ENCODE measurements around the gene NCAM1. TPM values are rescaled to one million over a fixed set of nuclear protein-coding genes. Genes with fewer than 3 reads are reported as not detected.

Gene NCAM1
- total RNA-seq, 1 donor from 2014 or later = not detected

DNA sequence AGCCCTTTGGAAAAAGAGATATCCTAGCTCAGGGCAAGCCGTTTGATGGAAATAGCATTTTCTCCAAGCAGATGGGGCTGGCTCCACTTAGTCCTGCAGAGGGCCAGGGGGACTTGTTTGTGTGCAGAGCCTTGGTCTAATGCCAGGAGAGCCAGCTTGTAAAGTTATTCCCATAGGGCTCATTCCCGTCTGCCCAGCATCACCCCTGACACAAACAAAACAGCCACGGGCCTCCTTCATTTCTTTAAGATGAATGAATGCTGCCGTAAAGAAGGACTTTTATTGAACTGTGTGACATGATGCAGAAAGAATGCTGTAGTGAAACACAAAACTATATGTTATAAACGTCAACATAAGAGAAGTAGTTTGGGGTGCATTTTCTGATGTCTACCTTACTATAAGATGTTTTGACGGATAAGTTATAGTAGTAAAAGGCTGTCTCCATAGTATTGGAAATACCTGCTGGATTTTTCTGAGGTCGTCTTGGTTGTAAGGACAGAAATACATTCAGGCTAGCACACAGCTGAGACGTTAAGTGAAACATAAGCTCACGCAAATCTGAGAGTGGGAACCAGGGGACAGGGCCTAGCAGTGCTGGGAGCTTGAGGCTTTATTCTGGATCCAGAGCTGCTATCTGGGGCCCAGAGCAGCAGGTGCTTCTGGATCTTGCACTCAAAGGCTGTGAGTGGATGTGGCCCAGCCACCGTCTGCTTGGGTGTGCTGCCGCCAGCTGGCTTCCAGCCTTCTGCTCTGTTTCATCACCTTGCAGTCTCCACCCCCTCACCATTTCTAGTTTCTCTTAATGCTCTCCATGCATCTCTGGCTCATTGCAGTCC, 53.3 kb downstream of the NCAM1 start:
- H3K4me3 Mint-ChIP-seq = no peak overlapping the region
- DNase-seq (ENCODE audit: low spot score) = no peak
- H3K27ac Mint-ChIP-seq = no peak overlapping the region
- no peaks in the 10 kb centered on the region for H3K27me3 Mint-ChIP-seq (ENCODE audit: insufficient read depth)
- no peaks in the 10 kb centered on the region for H3K9me3 Mint-ChIP-seq
- H3K36me3 Mint-ChIP-seq (ENCODE audit: low read depth) = no peaks in the 10 kb centered on the region
- H3K4me1 Mint-ChIP-seq (ENCODE audit: low read depth) = no peaks in the 10 kb centered on the region
- intact Hi-C loops (cut with micrococcal nuclease) = no loop called here

GRCh38 chr11:113015098-113015455, 53.9 kb downstream of the NCAM1 start:
- Mint-ChIP-seq H3K27ac (no peak overlapping the region), H3K9me3 (no peaks in the 10 kb centered on the region), H3K27me3 (ENCODE audit: insufficient read depth) (no peaks in the 10 kb centered on the region), H3K4me3 (no peak overlapping the region), H3K4me1 (ENCODE audit: low read depth) (no peaks in the 10 kb centered on the region), H3K36me3 (ENCODE audit: low read depth) (no peaks in the 10 kb centered on the region)
- intact Hi-C loops (cut with micrococcal nuclease) = no loop called here
- DNase-seq (ENCODE audit: low spot score) = no peak

GRCh38 chr11:113016905-113017304, 55.7 kb downstream of the NCAM1 start:
- H3K27ac Mint-ChIP-seq = no peak overlapping the region
- H3K4me1 Mint-ChIP-seq (ENCODE audit: low read depth) = no peaks in the 10 kb centered on the region
- no peak for DNase-seq (ENCODE audit: low spot score)
- no peaks in the 10 kb centered on the region for H3K36me3 Mint-ChIP-seq (ENCODE audit: low read depth)
- H3K27me3 Mint-ChIP-seq (ENCODE audit: insufficient read depth) = no peaks in the 10 kb centered on the region
- no peaks in the 10 kb centered on the region for H3K9me3 Mint-ChIP-seq
- no peak overlapping the region for H3K4me3 Mint-ChIP-seq
- intact Hi-C loops (cut with micrococcal nuclease) = no loop called here

GRCh38 chr11:113018913-113019312, 57.7 kb downstream of the NCAM1 start:
- no peak for DNase-seq (ENCODE audit: low spot score)
- H3K9me3 Mint-ChIP-seq = no peaks in the 10 kb centered on the region
- no peaks in the 10 kb centered on the region for H3K4me1 Mint-ChIP-seq (ENCODE audit: low read depth)
- H3K27ac Mint-ChIP-seq = no peak overlapping the region
- H3K36me3 Mint-ChIP-seq (ENCODE audit: low read depth) = no peaks in the 10 kb centered on the region
- intact Hi-C loops (cut with micrococcal nuclease) = no loop called here
- H3K27me3 Mint-ChIP-seq (ENCODE audit: insufficient read depth) = peaks cover under 1% of the 10 kb centered on the region
- H3K4me3 Mint-ChIP-seq = no peak overlapping the region

GRCh38 chr11:113019711-113020110, 58.5 kb downstream of the NCAM1 start:
- H3K9me3 Mint-ChIP-seq = no peaks in the 10 kb centered on the region
- no peak for DNase-seq (ENCODE audit: low spot score)
- H3K27me3 Mint-ChIP-seq (ENCODE audit: insufficient read depth) = peaks cover 3% of the 10 kb centered on the region
- H3K4me3 Mint-ChIP-seq = no peak overlapping the region
- intact Hi-C loops (cut with micrococcal nuclease) = no loop called here
- no peaks in the 10 kb centered on the region for H3K36me3 Mint-ChIP-seq (ENCODE audit: low read depth)
- no peaks in the 10 kb centered on the region for H3K4me1 Mint-ChIP-seq (ENCODE audit: low read depth)
- no peak overlapping the region for H3K27ac Mint-ChIP-seq

- H3K27ac Mint-ChIP-seq = no peak overlapping the region
- H3K27me3 Mint-ChIP-seq (ENCODE audit: insufficient read depth) = peaks cover 3% of the 10 kb centered on the region
- no peak for DNase-seq (ENCODE audit: low spot score)
Observed at GRCh38 chr11:113021111-113021510, 59.9 kb downstream of the NCAM1 start.

GRCh38 chr11:113022262-113022661, 61.0 kb downstream of the NCAM1 start:
- H3K4me1 Mint-ChIP-seq (ENCODE audit: low read depth) = no peaks in the 10 kb centered on the region
- H3K27ac Mint-ChIP-seq = no peak overlapping the region
- no peak overlapping the region for H3K4me3 Mint-ChIP-seq
- peaks cover 3% of the 10 kb centered on the region for H3K27me3 Mint-ChIP-seq (ENCODE audit: insufficient read depth)
- no peaks in the 10 kb centered on the region for H3K9me3 Mint-ChIP-seq
- no peaks in the 10 kb centered on the region for H3K36me3 Mint-ChIP-seq (ENCODE audit: low read depth)
- intact Hi-C loops (cut with micrococcal nuclease) = no loop called here
- DNase-seq (ENCODE audit: low spot score) = no peak

More at GRCh38 chr11:113021111-113021510, 59.9 kb downstream of the NCAM1 start:
- Mint-ChIP-seq H3K9me3 (no peaks in the 10 kb centered on the region), H3K36me3 (ENCODE audit: low read depth) (no peaks in the 10 kb centered on the region), H3K4me3 (no peak overlapping the region), H3K4me1 (ENCODE audit: low read depth) (no peaks in the 10 kb centered on the region)
- intact Hi-C loops (cut with micrococcal nuclease) = no loop called here

DNA sequence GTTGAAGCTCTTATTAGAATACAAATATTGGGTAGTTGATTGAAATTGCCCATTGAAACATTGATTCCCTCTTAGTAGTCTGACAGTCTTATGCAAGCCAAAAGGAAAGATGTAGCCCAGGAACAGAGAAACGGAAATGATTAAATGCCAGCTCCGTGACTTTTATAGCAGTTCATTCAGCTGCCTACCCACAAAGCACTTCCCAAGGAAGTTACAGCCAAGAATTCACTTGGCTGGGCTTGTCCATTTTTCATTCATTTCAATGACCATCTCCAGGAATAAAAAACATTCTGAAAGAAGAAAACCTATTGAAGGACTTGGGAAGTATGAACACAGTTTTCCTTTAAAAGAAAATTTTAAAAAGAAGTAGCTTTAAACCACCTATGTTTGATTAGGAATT, 62.0 kb downstream of the NCAM1 start:
- intact Hi-C loops (cut with micrococcal nuclease) = no loop called here
- no peaks in the 10 kb centered on the region for H3K9me3 Mint-ChIP-seq
- H3K4me3 Mint-ChIP-seq = no peak overlapping the region
- H3K4me1 Mint-ChIP-seq (ENCODE audit: low read depth) = no peaks in the 10 kb centered on the region
- no peaks in the 10 kb centered on the region for H3K36me3 Mint-ChIP-seq (ENCODE audit: low read depth)
- no peak overlapping the region for H3K27ac Mint-ChIP-seq
- no peak for DNase-seq (ENCODE audit: low spot score)
- H3K27me3 Mint-ChIP-seq (ENCODE audit: insufficient read depth) = peaks cover 5% of the 10 kb centered on the region

DNA sequence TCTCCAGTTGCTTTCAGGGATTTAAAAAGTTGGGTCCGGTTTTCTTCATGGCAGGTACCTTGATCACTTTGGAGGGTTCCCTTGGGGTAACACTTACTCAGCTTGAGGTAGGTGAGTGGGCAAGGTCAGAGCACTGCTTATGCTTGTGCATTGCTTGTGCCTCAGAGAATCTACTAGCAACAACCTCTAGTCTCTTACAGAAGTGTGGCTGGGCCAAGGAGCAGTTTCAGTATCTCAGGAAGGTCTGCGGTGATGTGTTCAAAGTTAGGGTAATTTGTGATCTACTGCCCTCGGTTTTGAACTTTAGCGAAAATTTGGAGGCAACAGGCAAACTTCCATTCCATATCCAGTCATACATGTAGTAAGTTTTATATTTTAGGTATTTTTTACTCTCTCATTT, 62.8 kb downstream of the NCAM1 start:
- intact Hi-C loops (cut with micrococcal nuclease) = no loop called here
- H3K4me3 Mint-ChIP-seq = no peak overlapping the region
- no peaks in the 10 kb centered on the region for H3K36me3 Mint-ChIP-seq (ENCODE audit: low read depth)
- H3K4me1 Mint-ChIP-seq (ENCODE audit: low read depth) = no peaks in the 10 kb centered on the region
- H3K27ac Mint-ChIP-seq = no peak overlapping the region
- peaks cover 5% of the 10 kb centered on the region for H3K27me3 Mint-ChIP-seq (ENCODE audit: insufficient read depth)
- no peaks in the 10 kb centered on the region for H3K9me3 Mint-ChIP-seq
- no peak for DNase-seq (ENCODE audit: low spot score)

GRCh38 chr11:113026778-113027177, 65.6 kb downstream of the NCAM1 start:
- no peak overlapping the region for H3K27ac Mint-ChIP-seq

GRCh38 chr11:113034576-113034975, 73.4 kb downstream of the NCAM1 start:
- Mint-ChIP-seq H3K4me3 (no peak overlapping the region), H3K27ac (no peak overlapping the region), H3K4me1 (ENCODE audit: low read depth) (no peaks in the 10 kb centered on the region), H3K27me3 (ENCODE audit: insufficient read depth) (peaks cover 3% of the 10 kb centered on the region), H3K36me3 (ENCODE audit: low read depth) (no peaks in the 10 kb centered on the region), H3K9me3 (no peaks in the 10 kb centered on the region)
- intact Hi-C loops (cut with micrococcal nuclease) = no loop called here
- DNase-seq (ENCODE audit: low spot score) = no peak

More at GRCh38 chr11:113026778-113027177, 65.6 kb downstream of the NCAM1 start:
- Mint-ChIP-seq H3K4me1 (ENCODE audit: low read depth) (no peaks in the 10 kb centered on the region), H3K4me3 (no peak overlapping the region), H3K27me3 (ENCODE audit: insufficient read depth) (peaks cover 5% of the 10 kb centered on the region), H3K36me3 (ENCODE audit: low read depth) (no peaks in the 10 kb centered on the region), H3K9me3 (no peaks in the 10 kb centered on the region)
- DNase-seq (ENCODE audit: low spot score) = no peak
- intact Hi-C loops (cut with micrococcal nuclease) = no loop called here

DNA sequence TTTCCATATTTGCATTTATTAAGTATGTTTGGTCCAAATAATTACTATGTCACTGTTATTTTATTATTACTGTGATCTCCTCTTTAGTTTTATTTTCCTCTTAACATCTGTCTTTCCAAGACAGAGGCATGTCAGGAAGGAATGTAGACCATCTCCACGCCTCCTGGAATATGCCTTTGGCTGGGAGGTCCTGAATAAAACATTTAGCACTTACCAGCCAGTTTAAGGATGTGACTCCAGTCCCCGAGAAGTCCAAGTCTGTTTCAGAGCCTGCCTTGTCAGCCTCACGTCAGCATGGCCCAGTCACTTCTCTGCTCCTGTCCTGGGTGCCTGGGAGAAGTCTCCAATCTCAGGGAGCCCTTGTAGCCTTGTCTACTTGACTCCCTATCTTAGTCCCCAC, 74.5 kb downstream of the NCAM1 start:
- no peak overlapping the region for H3K4me3 Mint-ChIP-seq
- intact Hi-C loops (cut with micrococcal nuclease) = no loop called here
- no peaks in the 10 kb centered on the region for H3K9me3 Mint-ChIP-seq
- H3K27me3 Mint-ChIP-seq (ENCODE audit: insufficient read depth) = peaks cover 3% of the 10 kb centered on the region
- H3K27ac Mint-ChIP-seq = no peak overlapping the region
- no peaks in the 10 kb centered on the region for H3K4me1 Mint-ChIP-seq (ENCODE audit: low read depth)
- DNase-seq (ENCODE audit: low spot score) = no peak
- no peaks in the 10 kb centered on the region for H3K36me3 Mint-ChIP-seq (ENCODE audit: low read depth)

- Mint-ChIP-seq H3K9me3 (no peaks in the 10 kb centered on the region), H3K27me3 (ENCODE audit: insufficient read depth) (no peaks in the 10 kb centered on the region), H3K4me1 (ENCODE audit: low read depth) (no peaks in the 10 kb centered on the region), H3K27ac (no peak overlapping the region), H3K36me3 (ENCODE audit: low read depth) (no peaks in the 10 kb centered on the region), H3K4me3 (no peak overlapping the region)
- intact Hi-C loops (cut with micrococcal nuclease) = no loop called here
- DNase-seq (ENCODE audit: low spot score) = no peak
Observed at GRCh38 chr11:113043698-113044097, 82.5 kb downstream of the NCAM1 start.

GRCh38 chr11:113045146-113045545, 83.9 kb downstream of the NCAM1 start:
- no peak overlapping the region for H3K4me3 Mint-ChIP-seq
- H3K27me3 Mint-ChIP-seq (ENCODE audit: insufficient read depth) = no peaks in the 10 kb centered on the region
- no peak overlapping the region for H3K27ac Mint-ChIP-seq
- intact Hi-C loops (cut with micrococcal nuclease) = no loop called here
- no peaks in the 10 kb centered on the region for H3K36me3 Mint-ChIP-seq (ENCODE audit: low read depth)
- no peaks in the 10 kb centered on the region for H3K9me3 Mint-ChIP-seq
- DNase-seq (ENCODE audit: low spot score) = no peak
- H3K4me1 Mint-ChIP-seq (ENCODE audit: low read depth) = no peaks in the 10 kb centered on the region

Data from activated T-helper 1 cell treated with anti-CD3 and anti-CD28 coated beads, Interleukin-12 subunit alpha, Interleukin-12 subunit beta, Interleukin-2, Interleukin-4 antibody, amounts not matched to agents 30 ng/mL and 10 ng/mL and 1 ng/mL, durations not matched to agents 14 hours and 24 hours and 36 hours (primary cell).